Stimulated activated CD8-positive, alpha-beta memory T cell treated with anti-CD3 and anti-CD28 coated beads, Interleukin-7, amount 100 ng/mL, for 48 hours (primary cell): ENCODE results near the gene MPI.

ENCODE experiments used
- DNase-seq, 2 donors: peaks; one replicate each; pipeline ENCODE4 v3.0.0-alpha.2; 2020; ENCODE audit warnings: low read depth in 1 of 2; ENCODE audit errors: extremely low read depth in 1 of 2

MPI gene, protein sequence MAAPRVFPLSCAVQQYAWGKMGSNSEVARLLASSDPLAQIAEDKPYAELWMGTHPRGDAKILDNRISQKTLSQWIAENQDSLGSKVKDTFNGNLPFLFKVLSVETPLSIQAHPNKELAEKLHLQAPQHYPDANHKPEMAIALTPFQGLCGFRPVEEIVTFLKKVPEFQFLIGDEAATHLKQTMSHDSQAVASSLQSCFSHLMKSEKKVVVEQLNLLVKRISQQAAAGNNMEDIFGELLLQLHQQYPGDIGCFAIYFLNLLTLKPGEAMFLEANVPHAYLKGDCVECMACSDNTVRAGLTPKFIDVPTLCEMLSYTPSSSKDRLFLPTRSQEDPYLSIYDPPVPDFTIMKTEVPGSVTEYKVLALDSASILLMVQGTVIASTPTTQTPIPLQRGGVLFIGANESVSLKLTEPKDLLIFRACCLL

DNA sequence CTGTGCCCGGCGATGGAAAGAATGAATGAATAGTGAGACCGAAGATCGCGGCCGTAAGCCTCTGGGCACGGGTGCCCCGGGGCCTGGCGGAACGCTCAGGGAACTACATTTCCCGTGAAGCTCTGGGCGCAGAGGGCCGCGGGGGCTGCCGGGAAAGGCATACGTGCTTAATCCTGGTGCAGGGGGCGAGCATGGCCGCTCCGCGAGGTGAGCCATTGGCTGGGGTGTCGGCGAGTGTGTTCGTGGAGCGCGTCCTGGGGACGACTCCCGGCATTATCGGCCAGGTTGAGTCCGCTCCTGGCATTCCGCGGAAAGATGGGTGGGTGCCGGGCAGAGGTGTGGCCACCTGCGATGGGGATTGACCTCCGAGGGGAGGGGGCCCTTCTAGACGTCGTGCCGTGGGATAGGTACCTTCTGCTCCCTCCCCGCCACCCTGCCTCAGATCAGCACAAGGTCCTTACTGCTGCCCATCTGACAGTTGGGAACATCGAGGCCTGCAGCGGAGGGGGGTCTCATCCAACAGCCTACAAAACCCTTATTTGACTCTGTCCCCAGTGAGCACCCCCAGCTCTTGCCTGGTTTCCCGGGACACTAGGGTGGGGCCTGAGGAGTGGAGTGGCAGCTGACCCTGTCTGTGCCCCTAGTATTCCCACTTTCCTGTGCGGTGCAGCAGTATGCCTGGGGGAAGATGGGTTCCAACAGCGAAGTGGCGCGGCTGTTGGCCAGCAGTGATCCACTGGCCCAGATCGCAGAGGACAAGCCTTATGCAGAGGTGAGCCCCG, at the start of gene MPI:
MPI (plus strand) TSS at position 160 of the 782 bp plus-strand sequence; CDS start at position 192, 32 bp downstream.
- peak; percentile 68 to 87 for DNase-seq

- no peak for DNase-seq
Observed at GRCh38 chr15:74840851-74841775, 48.7 kb upstream of the MPI start.

- no peak for DNase-seq
Observed at GRCh38 chr15:74841891-74842373, 47.9 kb upstream of the MPI start.

DNA sequence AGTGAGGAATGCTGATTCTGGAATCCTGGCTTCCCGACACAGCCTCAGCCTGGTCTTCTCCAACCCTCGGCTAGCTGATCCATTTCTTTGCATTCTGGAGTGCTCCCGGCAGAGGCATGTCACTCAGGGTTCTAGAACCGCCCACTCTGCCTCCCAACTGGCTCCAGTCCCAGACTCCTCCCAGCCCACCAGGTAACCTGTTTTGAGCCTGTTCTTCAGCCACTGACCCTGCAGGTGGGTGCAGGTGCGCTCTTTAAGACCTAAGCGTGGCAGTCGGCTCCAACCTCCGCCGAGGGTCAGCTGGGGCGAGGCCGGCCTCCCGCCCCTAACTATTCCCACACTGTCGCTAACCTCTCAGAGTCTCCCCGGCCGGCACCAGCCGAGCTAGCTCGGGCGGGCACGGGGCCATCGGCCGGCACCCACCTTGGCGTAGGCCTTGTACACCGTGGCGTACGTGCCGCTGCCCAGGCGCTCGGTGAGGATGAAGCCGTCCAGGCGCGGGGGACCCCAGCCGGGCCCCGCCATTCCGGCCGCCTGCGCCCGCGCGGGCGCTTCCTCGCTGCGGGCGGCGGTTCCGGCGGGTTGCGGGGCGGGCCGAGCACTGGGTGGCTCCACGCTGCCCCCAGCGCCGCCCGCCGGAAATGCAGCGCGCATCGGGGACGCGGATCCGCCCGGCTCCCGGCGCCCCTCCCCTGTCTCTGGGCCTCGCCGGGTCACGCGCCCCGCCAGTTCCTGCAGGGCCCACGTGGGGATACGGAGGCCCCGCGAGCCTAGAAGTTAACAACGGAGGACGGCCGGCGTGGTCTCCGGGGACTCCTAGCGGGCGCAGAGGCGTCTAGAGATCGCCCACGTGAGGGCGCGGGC, 47.0 kb upstream of the MPI start, which contains the start of gene ULK3:
ULK3 (minus strand) TSS at position 576 of the 864 bp plus-strand sequence; CDS start at position 525, 51 bp downstream.
- peak; percentile 82 to 86 for DNase-seq

DNA sequence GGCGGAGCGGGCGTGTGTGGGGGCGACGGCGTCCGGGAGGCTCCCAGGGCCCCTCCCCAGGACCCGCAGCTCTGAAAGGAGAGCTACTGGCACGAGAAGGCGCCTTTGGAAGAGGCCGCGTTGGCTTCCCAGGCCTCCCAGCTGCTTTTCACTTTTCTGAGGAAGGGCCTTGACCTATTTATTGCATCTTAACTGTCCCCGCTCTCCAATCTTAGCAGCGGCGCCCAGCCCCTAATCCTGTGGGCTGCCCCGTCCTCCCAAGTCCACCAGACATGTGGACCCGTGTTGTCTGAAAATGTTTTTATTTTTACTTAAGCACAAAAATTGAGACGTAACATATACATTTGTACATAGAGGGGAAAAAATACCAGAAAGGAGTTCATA, 46.4 kb upstream of the MPI start:
- DNase-seq = no peak

DNA sequence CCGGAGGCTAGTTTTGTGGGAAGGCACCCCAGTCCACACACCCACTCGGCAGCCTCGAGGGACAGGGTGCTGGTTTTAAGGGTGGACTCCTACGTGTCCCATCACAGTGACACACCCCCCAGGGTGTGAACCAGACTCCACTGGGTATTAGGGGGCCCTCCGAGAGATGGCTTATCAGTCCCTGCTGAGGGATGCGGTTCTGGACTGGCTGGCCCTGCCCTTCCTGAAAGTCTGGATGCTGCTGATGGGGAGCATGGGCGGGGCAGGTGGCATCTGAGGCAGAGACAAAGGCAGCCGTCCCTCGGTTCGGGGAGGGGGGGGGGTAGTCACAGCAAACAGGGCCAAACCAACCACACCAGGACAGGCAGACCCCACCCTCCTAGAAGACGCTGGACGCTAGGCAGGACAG, 45.9 kb upstream of the MPI start:
- no peak for DNase-seq

DNA sequence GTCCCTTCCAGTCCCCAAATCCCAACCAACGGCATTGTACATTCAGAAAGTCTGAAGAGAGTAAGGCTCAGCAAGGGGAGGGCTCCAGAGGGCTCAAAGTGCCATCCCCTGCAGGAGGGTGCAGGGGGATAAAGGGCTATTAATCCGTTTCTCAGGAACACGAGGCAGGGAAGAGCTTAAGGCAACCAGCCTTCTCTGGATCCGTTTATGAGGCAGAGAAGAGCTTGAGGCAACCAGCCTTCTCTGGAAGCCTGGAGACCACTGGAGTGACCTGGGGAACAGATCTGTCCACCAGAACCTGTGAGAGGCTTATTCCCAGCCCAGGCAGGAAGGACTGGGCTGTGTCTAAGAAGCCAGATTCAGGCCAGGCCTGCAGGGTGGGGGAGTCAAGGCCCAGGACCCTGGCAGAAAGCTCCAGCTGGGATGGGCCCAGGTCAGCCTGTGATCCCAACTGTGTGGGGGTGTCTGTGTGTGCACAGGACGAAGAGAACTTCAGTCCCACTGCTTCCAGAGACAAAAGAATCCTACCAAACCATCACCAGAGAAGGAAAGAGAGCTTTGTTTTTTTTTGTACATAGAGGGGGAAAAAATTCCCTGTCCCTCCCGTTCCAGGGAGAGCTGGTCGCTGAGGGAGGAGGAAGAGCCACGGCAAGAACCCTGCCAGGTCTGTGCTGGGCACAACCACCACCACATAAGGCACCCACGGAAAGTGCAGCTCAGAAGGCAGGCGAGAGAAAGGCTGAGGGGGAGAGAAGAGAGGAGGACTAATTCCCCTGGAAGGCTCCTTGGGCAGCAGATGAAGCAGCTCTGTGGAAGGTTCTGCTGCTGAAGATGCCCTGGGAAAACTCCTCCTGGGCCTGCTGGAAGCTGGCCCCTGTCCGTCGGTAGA, 45.3 kb upstream of the MPI start:
- no peak for DNase-seq

GRCh38 chr15:74845208-74845568, 44.7 kb upstream of the MPI start:
- peak; percentile 35 to 43 for DNase-seq

- no peak for DNase-seq
Observed at GRCh38 chr15:74845581-74845980, 44.3 kb upstream of the MPI start.

DNA sequence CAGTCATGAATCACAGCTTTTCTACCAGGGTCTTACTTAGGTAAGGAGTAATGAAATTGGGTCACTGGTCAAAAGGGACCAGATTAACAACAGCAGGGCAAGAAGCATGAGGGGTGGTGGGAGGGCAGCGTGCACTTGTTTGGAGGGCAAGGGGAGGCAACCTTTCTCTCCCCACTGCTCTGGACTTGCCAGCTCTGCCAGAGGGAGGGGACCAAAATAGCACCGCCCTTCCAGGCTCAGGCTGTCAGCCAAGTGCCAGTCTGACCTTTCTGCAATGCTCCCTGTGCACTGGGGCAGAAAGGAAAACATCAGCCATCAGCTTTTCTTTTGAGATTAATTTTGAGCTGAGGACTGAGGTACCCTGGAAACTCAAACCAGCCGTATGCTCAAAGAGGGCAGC, 42.4 kb upstream of the MPI start:
- no peak for DNase-seq

- DNase-seq = no peak
Observed at GRCh38 chr15:74850393-74850792, 39.4 kb upstream of the MPI start.

DNA sequence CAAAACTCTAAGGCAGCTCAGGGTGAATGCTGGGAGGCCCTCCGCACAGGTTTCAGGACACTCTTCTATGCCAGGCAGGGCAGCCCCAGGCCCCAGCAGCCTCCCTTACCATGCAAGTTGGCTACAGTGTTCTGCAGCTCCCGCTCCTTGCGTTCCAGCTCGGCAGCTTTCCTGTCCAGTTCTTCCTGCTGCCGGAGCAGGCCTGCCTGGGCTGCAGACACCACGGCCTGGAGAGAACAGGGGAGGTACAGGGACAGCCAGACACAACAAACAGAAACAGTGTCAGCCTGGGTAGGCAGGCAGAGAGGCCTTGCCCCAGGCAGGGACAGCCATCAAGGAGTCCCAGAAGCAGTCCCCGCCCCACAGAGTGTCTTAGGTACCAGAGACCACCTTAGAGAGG, 37.9 kb upstream of the MPI start:
- DNase-seq = no peak

GRCh38 chr15:74854453-74855022, 35.3 kb upstream of the MPI start:
- no peak for DNase-seq

- DNase-seq = no peak
Observed at GRCh38 chr15:74855857-74856256, 34.0 kb upstream of the MPI start.

DNA sequence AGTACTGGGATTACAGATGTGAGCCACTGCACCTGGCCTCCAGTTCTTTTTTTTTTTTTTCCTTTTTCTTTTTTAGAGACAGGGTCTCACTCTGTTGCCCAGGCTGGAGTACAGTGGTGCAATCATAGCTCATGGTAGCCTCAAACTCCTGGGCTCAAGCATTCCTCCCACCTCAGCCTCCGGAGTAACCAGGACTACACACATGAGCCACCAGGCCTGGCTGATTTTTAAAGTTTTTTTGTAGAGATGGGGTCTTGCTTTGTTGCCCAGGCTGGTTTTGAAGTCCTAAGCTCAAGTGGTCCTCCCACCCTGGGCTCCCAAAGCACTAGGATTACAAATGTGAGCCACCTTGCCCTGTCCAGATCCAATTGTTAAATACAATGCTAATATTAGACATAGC, 33.3 kb upstream of the MPI start:
- DNase-seq = no peak

DNA sequence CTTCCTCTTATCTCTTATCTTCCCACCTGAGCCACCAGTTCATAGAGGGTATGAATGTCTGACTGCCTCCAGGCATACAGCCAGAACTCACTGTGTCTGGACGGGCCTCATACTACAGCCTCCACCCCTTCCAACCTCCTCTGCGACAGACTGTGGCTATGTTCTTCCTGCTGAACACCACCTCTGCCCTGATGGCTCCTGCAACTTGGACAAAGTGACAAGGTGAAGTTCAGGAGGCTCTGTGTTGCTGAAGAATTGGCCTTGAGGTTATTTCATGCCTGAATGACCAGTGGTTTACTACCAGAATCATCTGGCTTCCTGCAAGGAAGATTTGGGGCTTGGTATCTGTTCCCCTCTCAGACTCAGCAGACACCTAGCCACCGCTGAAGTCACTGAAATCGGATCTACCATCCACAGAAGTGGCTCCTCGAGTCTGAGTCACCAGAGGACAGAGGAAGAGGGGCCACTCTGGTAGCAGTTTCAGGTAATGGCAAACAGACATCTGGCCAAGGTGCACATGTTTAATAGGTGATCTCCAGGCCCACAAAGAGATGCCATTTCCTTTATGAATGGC, 32.7 kb upstream of the MPI start:
- DNase-seq = no peak

GRCh38 chr15:74857671-74858368, 32.0 kb upstream of the MPI start:
- no peak for DNase-seq

- DNase-seq = no peak
Observed at GRCh38 chr15:74858369-74858740, 31.5 kb upstream of the MPI start.
